DOHH2 (cell line): ENCODE data around the gene TNFAIP3.

ENCODE experiments used
- H3F3A ChIP-seq: fragments of 200-600 bp; sonication (generic), shearing (Covaris generic); 2 replicates; pipeline ENCODE4 v1.6.0; 2016; ENCODE audit warnings: antibody characterized with exemption, mild to moderate bottlenecking; ENCODE audit not compliant: control insufficient read depth, insufficient read depth
- H3K27ac ChIP-seq: fragments of 200-600 bp; sonication (generic); 2 replicates; pipeline ENCODE4 v1.5.1; 2014; ENCODE audit warnings: low read depth, mild to moderate bottlenecking, low read length, moderate library complexity
- H3K27me3 ChIP-seq: fragments of 200-600 bp; sonication (generic); 2 replicates; pipeline ENCODE4 v1.6.1; 2014; ENCODE audit warnings: mild to moderate bottlenecking, low read length, mixed read lengths; ENCODE audit not compliant: control insufficient read depth
- H3K36me3 ChIP-seq: fragments of 200-600 bp; sonication (generic); 2 replicates; pipeline ENCODE4 v1.6.1; 2014; ENCODE audit warnings: mild to moderate bottlenecking, low read length, moderate library complexity, mixed read lengths; ENCODE audit not compliant: control insufficient read depth
- H3K4me1 ChIP-seq: fragments of 200-600 bp; sonication (generic); 2 replicates; pipeline ENCODE4 v1.6.1; 2014; ENCODE audit warnings: mild to moderate bottlenecking, low read length, mixed read lengths; ENCODE audit not compliant: control insufficient read depth
- H3K4me2 ChIP-seq: fragments of 200-600 bp; sonication (generic); 2 replicates; pipeline ENCODE4 v1.6.0; 2014; ENCODE audit warnings: mild to moderate bottlenecking, low read length, moderate library complexity
- H3K4me3 ChIP-seq: fragments of 200-600 bp; sonication (generic); 2 replicates; pipeline ENCODE4 v1.5.1; 2014; ENCODE audit warnings: mild to moderate bottlenecking, low read length, mixed read lengths
- H3K79me2 ChIP-seq: fragments of 200-600 bp; sonication (generic); 2 replicates; pipeline ENCODE4 v1.6.1; 2014; ENCODE audit warnings: mild to moderate bottlenecking, low read length, mixed read lengths; ENCODE audit not compliant: control insufficient read depth
- H3K9me2 ChIP-seq: fragments of 200-600 bp; sonication (generic); replicated peaks from 2 replicates; pipeline ENCODE4 v1.6.1; 2014; ENCODE audit warnings: mild to moderate bottlenecking, low read length, mixed read lengths; ENCODE audit not compliant: control insufficient read depth
- H3K9me3 ChIP-seq: fragments of 200-600 bp; sonication (generic); 2 replicates; pipeline ENCODE4 v1.6.1; 2014; ENCODE audit warnings: antibody characterized with exemption, low read length, mixed read lengths; ENCODE audit not compliant: control insufficient read depth, insufficient read depth
- H4K20me1 ChIP-seq: fragments of 200-600 bp; sonication (generic); 2 replicates; pipeline ENCODE4 v1.6.0; 2014; ENCODE audit warnings: low read depth, mild to moderate bottlenecking, antibody characterized with exemption, low read length, moderate library complexity; ENCODE audit not compliant: control insufficient read depth, insufficient read depth
- EZH2phosphoT487 ChIP-seq: fragments of 200-600 bp; sonication (generic); IDR thresholded peaks from 2 replicates; pipeline ENCODE4 v1.6.1; 2017; ENCODE audit warnings: borderline replicate concordance, mild to moderate bottlenecking, antibody characterized with exemption, low read length, moderate library complexity, mixed read lengths
- TF ChIP-seq, protein P1 (sequence below): fragments of 200-600 bp; sonication (generic); IDR thresholded peaks from one replicate; pipeline ENCODE4 v1.5.1; 2014; ENCODE audit warnings: antibody characterized with exemption, mild to moderate bottlenecking, low read depth, low read length; ENCODE audit not compliant: poor library complexity, severe bottlenecking

Gene TNFAIP3

DNA sequence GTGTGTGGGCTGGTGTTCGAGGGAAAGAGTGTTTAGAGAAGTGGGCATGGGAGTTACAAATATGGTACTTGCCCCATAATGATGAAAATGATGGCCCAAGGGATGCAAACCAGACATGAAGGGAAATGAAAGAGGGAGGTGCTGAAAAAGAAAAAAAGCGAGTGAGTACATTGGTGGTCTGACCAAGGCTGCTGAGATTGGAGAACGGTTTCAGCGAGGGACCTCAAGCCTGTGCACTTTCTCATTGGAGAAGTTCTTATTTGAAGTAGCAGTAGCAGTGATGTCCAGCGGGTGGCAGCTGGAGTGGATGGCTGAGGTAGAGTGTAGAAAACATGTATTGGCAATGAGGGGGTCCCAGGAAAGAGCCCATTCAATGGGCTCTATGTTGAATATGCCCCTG lies 54.8 kb downstream of the TNFAIP3 start:
- Histone ChIP-seq H3K4me3 (no peak overlapping the region), H3K4me1 (no peaks in the 10 kb centered on the region), H3K79me2 (no peaks in the 10 kb centered on the region), H3K9me2 (no peaks in the 10 kb centered on the region), H4K20me1 (no peaks in the 10 kb centered on the region), H3K27me3 (peaks cover 11% of the 10 kb centered on the region), H3K36me3 (no peaks in the 10 kb centered on the region), H3K9me3 (no peaks in the 10 kb centered on the region), H3F3A (no peaks in the 10 kb centered on the region), H3K4me2 (no peak overlapping the region), H3K27ac (no peak overlapping the region)
- TF ChIP-seq EZH2phosphoT487 = no peak
- TF ChIP-seq, protein P1, sequence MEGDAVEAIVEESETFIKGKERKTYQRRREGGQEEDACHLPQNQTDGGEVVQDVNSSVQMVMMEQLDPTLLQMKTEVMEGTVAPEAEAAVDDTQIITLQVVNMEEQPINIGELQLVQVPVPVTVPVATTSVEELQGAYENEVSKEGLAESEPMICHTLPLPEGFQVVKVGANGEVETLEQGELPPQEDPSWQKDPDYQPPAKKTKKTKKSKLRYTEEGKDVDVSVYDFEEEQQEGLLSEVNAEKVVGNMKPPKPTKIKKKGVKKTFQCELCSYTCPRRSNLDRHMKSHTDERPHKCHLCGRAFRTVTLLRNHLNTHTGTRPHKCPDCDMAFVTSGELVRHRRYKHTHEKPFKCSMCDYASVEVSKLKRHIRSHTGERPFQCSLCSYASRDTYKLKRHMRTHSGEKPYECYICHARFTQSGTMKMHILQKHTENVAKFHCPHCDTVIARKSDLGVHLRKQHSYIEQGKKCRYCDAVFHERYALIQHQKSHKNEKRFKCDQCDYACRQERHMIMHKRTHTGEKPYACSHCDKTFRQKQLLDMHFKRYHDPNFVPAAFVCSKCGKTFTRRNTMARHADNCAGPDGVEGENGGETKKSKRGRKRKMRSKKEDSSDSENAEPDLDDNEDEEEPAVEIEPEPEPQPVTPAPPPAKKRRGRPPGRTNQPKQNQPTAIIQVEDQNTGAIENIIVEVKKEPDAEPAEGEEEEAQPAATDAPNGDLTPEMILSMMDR = no peak

DNA sequence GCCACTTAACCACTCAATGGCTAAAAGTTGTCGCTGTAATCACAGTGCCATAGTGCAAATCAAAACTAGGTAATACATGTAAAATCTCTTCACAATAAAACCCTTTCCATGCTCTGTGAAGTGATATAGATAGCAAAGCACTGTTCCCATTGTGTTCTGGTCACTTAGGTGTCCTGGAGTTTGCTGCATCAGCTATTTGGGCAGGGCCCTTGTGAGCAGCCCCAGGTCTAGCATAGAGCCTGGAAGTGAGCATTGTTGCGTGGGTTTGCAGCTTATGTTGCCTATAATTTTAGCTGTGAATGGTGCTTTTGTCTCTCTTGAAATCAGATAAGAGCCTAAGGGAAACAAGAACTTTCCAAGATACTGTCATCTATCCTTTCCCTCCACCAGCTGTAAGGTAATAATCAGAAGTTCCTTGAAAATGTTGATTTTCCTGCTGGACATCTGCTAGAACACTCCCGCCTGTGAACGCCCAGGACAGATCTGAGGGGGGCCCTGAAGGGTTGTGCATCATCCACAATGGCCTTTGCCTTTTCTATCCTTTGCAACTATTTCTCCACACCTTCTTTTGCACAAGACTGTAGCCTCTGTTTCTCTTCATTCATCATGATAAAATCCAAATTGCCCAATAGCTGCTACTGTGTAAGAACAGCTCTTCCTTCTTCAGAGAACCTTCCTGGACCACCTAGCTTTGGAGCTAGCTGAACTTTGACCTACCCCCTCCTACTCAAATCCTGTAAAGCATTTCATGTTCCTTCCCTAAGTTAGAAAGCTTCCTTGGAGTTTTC lies 57.0 kb downstream of the TNFAIP3 start:
- Histone ChIP-seq H3K79me2 (no peaks in the 10 kb centered on the region), H3K4me1 (peaks cover 11% of the 10 kb centered on the region), H3K9me2 (no peaks in the 10 kb centered on the region), H3K4me2 (no peak overlapping the region), H4K20me1 (no peaks in the 10 kb centered on the region), H3F3A (no peaks in the 10 kb centered on the region), H3K27me3 (peaks cover 8% of the 10 kb centered on the region), H3K9me3 (no peaks in the 10 kb centered on the region), H3K27ac (no peak overlapping the region), H3K36me3 (no peaks in the 10 kb centered on the region), H3K4me3 (no peak overlapping the region)
- TF ChIP-seq EZH2phosphoT487 = no peak
- TF ChIP-seq, protein P1 = no peak

DNA sequence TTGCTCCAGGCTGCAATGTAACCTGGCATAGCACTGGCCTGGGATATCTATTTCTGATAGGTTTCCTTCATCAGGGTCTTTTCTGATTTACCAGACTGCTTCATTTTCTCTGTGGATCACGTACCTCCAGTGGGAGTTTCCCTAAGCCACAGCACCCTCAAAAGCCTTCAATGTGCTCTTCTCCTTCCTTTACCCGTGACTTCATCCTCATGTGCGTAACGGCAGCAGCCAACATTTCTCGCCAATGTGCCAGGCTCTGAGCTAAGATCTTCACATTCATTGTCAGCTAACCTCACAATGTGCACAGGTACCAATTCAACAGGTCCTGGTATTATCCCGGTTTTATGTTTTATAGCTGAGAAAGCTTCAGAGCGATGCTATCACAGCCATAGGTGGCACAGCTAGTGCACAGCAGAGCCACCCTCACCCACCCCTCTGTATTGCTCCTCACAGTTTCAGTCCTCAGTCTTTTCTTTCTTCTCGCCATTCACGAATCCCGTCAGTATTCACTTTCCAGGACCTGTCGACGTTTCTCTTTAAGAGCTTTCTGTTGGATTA lies 58.2 kb downstream of the TNFAIP3 start:
- no peak overlapping the region for H3K27ac ChIP-seq
- H3K9me3 ChIP-seq = no peaks in the 10 kb centered on the region
- no peak overlapping the region for H3K4me3 ChIP-seq
- no peak overlapping the region for H3K4me2 ChIP-seq
- TF ChIP-seq, protein P1 = no peak
- no peak for TF ChIP-seq EZH2phosphoT487
- peaks cover 11% of the 10 kb centered on the region for H3K4me1 ChIP-seq
- H3K36me3 ChIP-seq = no peaks in the 10 kb centered on the region
- peaks cover 8% of the 10 kb centered on the region for H3K27me3 ChIP-seq
- H3F3A ChIP-seq = no peaks in the 10 kb centered on the region
- no peaks in the 10 kb centered on the region for H3K79me2 ChIP-seq
- H4K20me1 ChIP-seq = no peaks in the 10 kb centered on the region
- H3K9me2 ChIP-seq = no peaks in the 10 kb centered on the region
